ENCODE data around the gene KMT2C.

The KMT2C gene

DNA sequence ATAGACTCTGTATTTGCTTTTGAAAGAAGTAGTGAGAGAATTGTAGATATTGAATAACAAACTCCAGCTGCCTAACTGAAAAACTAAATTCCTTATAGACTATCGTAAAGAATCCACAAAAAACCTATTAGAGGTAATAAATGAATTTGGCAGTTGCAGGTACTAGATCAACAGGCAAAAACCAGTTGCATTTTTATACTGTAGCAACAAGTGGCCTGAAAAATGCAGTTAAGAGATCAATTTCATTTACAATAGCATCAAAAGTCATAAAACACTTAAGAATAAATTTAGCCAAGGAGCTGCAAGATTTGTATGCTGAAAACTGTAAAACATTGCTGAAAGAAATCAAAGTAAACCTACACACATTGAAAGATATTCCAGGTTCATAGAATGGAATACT, 340.0 kb downstream of the KMT2C start:
- no peak for TF ChIP-seq Cebpa-rat (IDR thresholded peaks at IDR 0.05)

DNA sequence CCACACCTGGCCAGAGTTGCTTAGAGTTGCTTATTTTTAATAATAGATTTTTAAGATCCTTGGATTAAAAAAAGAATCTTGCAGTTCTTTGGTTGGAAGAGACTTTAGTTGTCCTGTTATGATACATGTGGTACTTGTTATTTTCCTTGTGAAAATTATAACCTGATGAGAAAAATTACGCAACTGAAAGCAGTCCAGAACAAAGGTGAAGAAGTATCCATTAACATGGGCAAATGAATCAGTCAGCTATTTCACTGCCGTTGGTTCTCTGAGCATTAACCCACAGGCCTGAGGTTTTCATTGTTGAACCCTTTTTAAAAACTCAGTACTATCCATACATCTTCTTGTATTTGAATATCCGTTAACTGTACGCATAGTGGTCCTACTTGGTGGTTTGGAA, 342.1 kb downstream of the KMT2C start:
- H3K9me3 ChIP-seq = peaks cover 14% of the 10 kb centered on the region
- no peak overlapping the region for H3K9ac ChIP-seq
- no peak overlapping the region for H3K4me2 ChIP-seq
- no peak overlapping the region for H3K4me3 ChIP-seq
- H4K20me1 ChIP-seq = no peaks in the 10 kb centered on the region
- H3K4me1 ChIP-seq = no peaks in the 10 kb centered on the region
- no peak for TF ChIP-seq Cebpa-rat (IDR thresholded peaks at IDR 0.05)
- H3K27me3 ChIP-seq = no peaks in the 10 kb centered on the region
- H3K36me3 ChIP-seq = no peaks in the 10 kb centered on the region
- H3K27ac ChIP-seq = no peak overlapping the region

More for the DNA sequence above, 340.0 kb downstream of the KMT2C start:
- Histone ChIP-seq H3K36me3 (no peaks in the 10 kb centered on the region), H3K9me3 (no peaks in the 10 kb centered on the region), H4K20me1 (no peaks in the 10 kb centered on the region), H3K4me1 (no peaks in the 10 kb centered on the region), H3K27ac (no peak overlapping the region), H3K27me3 (no peaks in the 10 kb centered on the region), H3K4me2 (no peak overlapping the region), H3K9ac (no peak overlapping the region), H3K4me3 (no peak overlapping the region)

DNA sequence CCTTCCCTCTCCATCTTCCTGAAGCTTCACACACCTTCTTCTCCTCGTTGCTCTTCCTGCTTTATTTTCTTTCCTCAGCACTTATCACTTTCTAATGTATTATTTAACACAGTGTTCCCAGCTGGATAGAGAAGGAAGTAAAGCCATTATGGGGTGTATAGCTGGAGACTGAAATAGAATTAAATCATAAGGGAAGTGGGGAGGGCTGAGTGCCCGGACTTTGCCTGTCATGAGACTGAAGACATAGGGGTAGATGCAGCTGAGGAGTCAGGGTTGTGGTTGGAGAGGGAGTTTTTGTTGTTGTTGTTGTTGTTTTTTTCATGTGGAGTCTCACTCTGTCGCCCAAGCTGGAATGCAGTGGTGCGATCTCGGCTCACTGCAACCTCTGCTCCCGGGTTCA, 345.1 kb downstream of the KMT2C start:
- Histone ChIP-seq H3K9ac (no peak overlapping the region), H3K36me3 (no peaks in the 10 kb centered on the region), H3K27me3 (no peaks in the 10 kb centered on the region), H4K20me1 (no peaks in the 10 kb centered on the region), H3K9me3 (peaks cover 24% of the 10 kb centered on the region), H3K4me3 (no peak overlapping the region), H3K27ac (no peak overlapping the region), H3K4me2 (no peak overlapping the region), H3K4me1 (no peaks in the 10 kb centered on the region)
- no peak for TF ChIP-seq Cebpa-rat (IDR thresholded peaks at IDR 0.05)

DNA sequence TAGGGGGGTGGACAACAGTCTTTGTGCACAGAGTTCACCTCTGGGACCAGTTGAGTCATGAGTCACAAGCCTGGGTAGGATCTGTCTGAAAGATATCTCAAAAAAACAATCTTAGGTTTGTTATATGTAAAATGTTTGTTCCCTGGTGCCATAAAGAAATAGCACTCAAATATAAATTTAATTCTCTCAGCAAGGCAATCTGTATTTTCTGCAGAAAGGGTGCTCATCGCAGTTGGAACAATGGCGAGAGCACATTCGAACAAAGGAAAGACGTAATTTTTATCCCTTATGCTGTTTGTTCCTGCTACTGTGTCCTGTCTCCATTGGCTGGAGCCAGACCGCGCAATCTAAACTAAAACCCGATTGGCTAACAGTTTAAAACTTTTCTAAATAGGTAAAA, 346.6 kb downstream of the KMT2C start:
- Histone ChIP-seq H3K36me3 (no peaks in the 10 kb centered on the region), H4K20me1 (no peaks in the 10 kb centered on the region), H3K9me3 (peaks cover 24% of the 10 kb centered on the region), H3K4me3 (no peak overlapping the region), H3K4me2 (no peak overlapping the region), H3K9ac (no peak overlapping the region), H3K4me1 (no peaks in the 10 kb centered on the region), H3K27me3 (no peaks in the 10 kb centered on the region), H3K27ac (no peak overlapping the region)
- TF ChIP-seq Cebpa-rat (IDR thresholded peaks at IDR 0.05) = no peak

DNA sequence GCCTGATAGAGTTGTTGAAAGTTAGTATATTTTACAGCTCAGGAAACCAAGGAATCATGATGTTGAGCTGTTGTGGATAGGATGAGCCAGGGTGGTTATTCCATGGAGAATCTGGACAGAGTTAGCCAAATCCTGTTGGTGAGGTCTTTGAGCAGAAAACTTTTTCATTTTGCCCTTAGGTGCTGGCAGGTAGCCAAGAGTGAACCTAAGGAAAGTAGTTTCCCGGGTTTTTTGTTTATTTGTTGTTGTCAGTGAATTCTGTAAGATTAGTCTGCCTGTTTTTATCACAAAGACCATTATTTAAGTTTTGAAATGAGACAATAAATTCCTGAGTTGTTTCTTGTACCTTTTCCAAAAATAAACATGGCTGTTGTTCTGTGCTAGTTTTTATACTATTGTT, 349.3 kb downstream of the KMT2C start:
- Histone ChIP-seq H3K4me2 (no peak overlapping the region), H3K27ac (no peak overlapping the region), H3K9ac (no peak overlapping the region), H3K4me1 (no peaks in the 10 kb centered on the region), H3K27me3 (no peaks in the 10 kb centered on the region), H3K36me3 (no peaks in the 10 kb centered on the region), H4K20me1 (no peaks in the 10 kb centered on the region), H3K9me3 (peaks cover 24% of the 10 kb centered on the region), H3K4me3 (no peak overlapping the region)
- no peak for TF ChIP-seq Cebpa-rat (IDR thresholded peaks at IDR 0.05)

DNA sequence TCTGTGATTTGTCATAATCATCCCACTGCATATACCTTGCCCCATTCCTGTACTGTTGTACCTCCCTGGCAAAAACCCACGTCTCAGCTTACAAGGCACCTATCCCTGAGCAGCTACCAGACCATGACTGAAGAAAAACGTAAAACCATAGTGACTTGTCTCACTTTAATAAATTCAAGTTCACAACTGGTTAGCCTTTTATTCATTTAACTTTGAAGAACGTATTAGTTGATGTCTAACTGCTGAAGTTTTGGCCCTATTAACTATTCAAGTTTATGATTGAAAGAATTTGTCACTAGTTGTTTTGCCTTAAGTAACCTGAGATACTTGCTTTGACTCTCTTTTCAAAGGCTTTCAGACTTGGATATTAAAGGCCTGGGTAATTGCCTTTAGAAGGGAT, 350.7 kb downstream of the KMT2C start:
- Histone ChIP-seq H4K20me1 (no peaks in the 10 kb centered on the region), H3K4me2 (no peak overlapping the region), H3K4me3 (no peak overlapping the region), H3K9ac (no peak overlapping the region), H3K36me3 (no peaks in the 10 kb centered on the region), H3K27ac (no peak overlapping the region), H3K27me3 (no peaks in the 10 kb centered on the region), H3K4me1 (no peaks in the 10 kb centered on the region), H3K9me3 (peaks cover 24% of the 10 kb centered on the region)
- no peak for TF ChIP-seq Cebpa-rat (IDR thresholded peaks at IDR 0.05)

Measured in BLaER1 (cell line).